Subcutaneous adipose tissue (tissue), 4 donors: ENCODE results near the gene RAPGEF5. TPM values are rescaled to one million over a fixed set of nuclear protein-coding genes. Genes with fewer than 3 reads are reported as not detected.

Experiments used
- CTCF ChIP-seq: fragments of 450-650 bp; IDR thresholded peaks from one replicate; pipeline ENCODE4 v1.5.1; 2016; ENCODE audit warnings: low read depth, mild to moderate bottlenecking, control low read depth, antibody characterized with exemption, moderate library complexity
- total RNA-seq, 4 donors: library from RNA; depleted of rRNA; stranded (reverse); fragments of >200 nt; gene quantifications; one replicate each; pipeline ENCODE4 v1.1.0, GENCODE V29; 2016

RAPGEF5 gene
- total RNA-seq, 4 donors from 2014 or later = 19.7 to 96.2 (median 63.1) TPM

- no peak for TF ChIP-seq CTCF
Measured at GRCh38 chr7:22378199-22378980, 21.4 kb upstream of the RAPGEF5 start.

- TF ChIP-seq CTCF = no peak
Measured at GRCh38 chr7:22377703-22378102, 20.7 kb upstream of the RAPGEF5 start.

GRCh38 chr7:22375359-22376048 lies 18.6 kb upstream of the RAPGEF5 start:
- no peak for TF ChIP-seq CTCF

GRCh38 chr7:22373911-22374310 lies 17.0 kb upstream of the RAPGEF5 start:
- TF ChIP-seq CTCF = no peak

GRCh38 chr7:22373388-22373787 lies 16.4 kb upstream of the RAPGEF5 start:
- TF ChIP-seq CTCF = no peak

GRCh38 chr7:22372863-22373262 lies 15.9 kb upstream of the RAPGEF5 start:
- TF ChIP-seq CTCF = no peak

GRCh38 chr7:22371878-22372277 lies 14.9 kb upstream of the RAPGEF5 start:
- no peak for TF ChIP-seq CTCF
